Astrocyte (in vitro differentiated cells and primary cell): ENCODE results near the gene CLPX.

Source experiments
- CTCF ChIP-seq: IDR thresholded peaks from 2 replicates; pipeline ENCODE4 v1.5.1; 2011; ENCODE audit warnings: low read depth, mild to moderate bottlenecking, inconsistent platforms, low read length, moderate library complexity; ENCODE audit not compliant: insufficient read depth
- EZH2 ChIP-seq: IDR thresholded peaks from 2 replicates; pipeline ENCODE4 v1.6.1; 2012; ENCODE audit warnings: mild to moderate bottlenecking, low read length, inconsistent platforms; ENCODE audit not compliant: insufficient read depth

GRCh38 chr15:65115542-65115941, 69.6 kb downstream of the CLPX start:
- TF ChIP-seq CTCF (no peak), EZH2 (no peak)
